Lower leg skin (tissue), 4 donors: ENCODE measurements around the gene ERMN. TPM values are rescaled to one million over a fixed set of nuclear protein-coding genes. Genes with fewer than 3 reads are reported as not detected.
"Not testable (repeated sequence)": the region's sequence is repeated elsewhere in the genome, so short reads cannot be mapped to it uniquely, and the experiment has no call there.

ENCODE experiments used
- DNase-seq, 2 donors: peaks; one replicate each; pipeline ENCODE4 v3.0.0-alpha.2; 2019; ENCODE audit warnings: low spot score in 2 of 2
- H3K4me3 ChIP-seq: fragments of 200-600 bp; sonication (generic); 2 replicates; pipeline ENCODE4 v1.5.1; 2017; ENCODE audit warnings: mild to moderate bottlenecking, low read depth; ENCODE audit not compliant: poor library complexity, severe bottlenecking
- CTCF ChIP-seq, 3 donors: fragments of 450-650 bp; IDR thresholded peaks; one replicate each; pipeline ENCODE4 v1.5.1; 2016; ENCODE audit warnings: antibody characterized with exemption in 3 of 3, mild to moderate bottlenecking in 3 of 3, moderate library complexity in 2 of 3
- POLR2A ChIP-seq, 2 donors: fragments of 450-650 bp; IDR thresholded peaks; one replicate each; pipeline ENCODE4 v1.6.1; 2016 to 2017; ENCODE audit warnings: antibody characterized with exemption in 2 of 2, mild to moderate bottlenecking in 1 of 2, moderate library complexity in 1 of 2
- WGBS, 2 donors: methylation state at CpG; one replicate each; pipeline ENCODE4 v1.1.5; 2018; 5-methylcytosine and 5-hydroxymethylcytosine counted together
- intact Hi-C: fragments of 100-400 bp; cut with DNase I; formaldehyde crosslinking; loops from one replicate; pipeline ENCODE4 v1.15.0; 2023; ENCODE audit warnings: low total_unique reads
- total RNA-seq, 4 donors: library from RNA; depleted of rRNA; stranded (reverse); fragments of >200 nt; gene quantifications; one replicate each; pipeline ENCODE4 v1.1.0, GENCODE V29; 2016

Gene ERMN
- total RNA-seq = under 1 TPM in 1 of 4 donors, not detected in 3; 0.65 TPM

GRCh38 chr2:157325786-157326185, at the start of gene ERMN:
Gene ERMN (minus strand): TSS chr2:157325824. CDS start chr2:157325642, 182 bp downstream.
- intact Hi-C loops = no loop called here
- DNase-seq = no peak
- TF ChIP-seq CTCF (IDR thresholded peaks at IDR 0.05) (no peak), POLR2A (IDR thresholded peaks at IDR 0.05) (no peak)
- no peak within 1 kb of the TSS for H3K4me3 ChIP-seq

- WGBS, 2 donors = 81 to 97% methylated on average over 1 of the region's 1 CpG
- H3K4me3 ChIP-seq = no peak overlapping the region
- TF ChIP-seq CTCF (IDR thresholded peaks at IDR 0.05) = no peak
- no peak for TF ChIP-seq POLR2A (IDR thresholded peaks at IDR 0.05)
- intact Hi-C loops = no loop called here
- DNase-seq = no peak
These were observed 49.8 kb upstream of the ERMN start for GRCh38 chr2:157375384-157375783.

- 93 to 94% methylated on average over 13 to 15 of the region's 25 CpGs for WGBS, 2 donors
- intact Hi-C loops, H3K4me3 ChIP-seq, DNase-seq: not testable (repeated sequence)
These were observed 42.9 kb upstream of the ERMN start for GRCh38 chr2:157368508-157368907.

- intact Hi-C loops = no loop called here
- TF ChIP-seq CTCF (IDR thresholded peaks at IDR 0.05) = no peak
- WGBS, 2 donors = 48 to 57% methylated on average over 1 of the region's 1 CpG
- H3K4me3 ChIP-seq = no peak overlapping the region
- no peak for DNase-seq
These were observed 42.1 kb upstream of the ERMN start for GRCh38 chr2:157367704-157368103.

GRCh38 chr2:157364257-157364974, 38.8 kb upstream of the ERMN start:
- TF ChIP-seq POLR2A (IDR thresholded peaks at IDR 0.05) (no peak), CTCF (IDR thresholded peaks at IDR 0.05) (no peak)
- 37 to 39% methylated on average over 2 of the region's 2 CpGs for WGBS, 2 donors
- intact Hi-C loops = no loop called here
- H3K4me3 ChIP-seq = no peak overlapping the region
- no peak for DNase-seq

- intact Hi-C loops = no loop called here
- WGBS, 2 donors = 18% methylated on average over 2 of the region's 2 CpGs
- no peak overlapping the region for H3K4me3 ChIP-seq
- no peak for TF ChIP-seq CTCF (IDR thresholded peaks at IDR 0.05)
- no peak for TF ChIP-seq POLR2A (IDR thresholded peaks at IDR 0.05)
- DNase-seq = no peak
These were observed 38.0 kb upstream of the ERMN start for GRCh38 chr2:157363612-157364101.
